H1 (cell line): ENCODE results near the gene SEC31A. TPM values are rescaled to one million over a fixed set of nuclear protein-coding genes. Genes with fewer than 3 reads are reported as not detected.

Experiments used
- CHD2 ChIP-seq: IDR thresholded peaks from 2 replicates; pipeline ENCODE4 v1.6.1; 2012; ENCODE audit warnings: low read length, improper control_type of control experiment
- CTBP2 ChIP-seq: IDR thresholded peaks from 2 replicates; pipeline ENCODE4 v1.7.0; 2011; ENCODE audit warnings: borderline replicate concordance, mild to moderate bottlenecking, moderate library complexity, mixed read lengths, low read length; ENCODE audit not compliant: insufficient read depth, insufficient read length
- JUND ChIP-seq: IDR thresholded peaks from 2 replicates; pipeline ENCODE4 v1.6.1; 2011; ENCODE audit warnings: mild to moderate bottlenecking, improper control_type of control experiment, low read length
- SP2 ChIP-seq: IDR thresholded peaks from 2 replicates; pipeline ENCODE4 v1.6.1; 2012; ENCODE audit warnings: mild to moderate bottlenecking, low read length, inconsistent platforms
- TEAD4 ChIP-seq: IDR thresholded peaks from 2 replicates; pipeline ENCODE4 v1.6.1; 2012; ENCODE audit warnings: low read depth, low read length, inconsistent platforms, mixed read lengths
- polyA plus RNA-seq, 7 experiments: library from polyadenylated mRNA; depleted of rRNA in 3 of 7; stranded (reverse) in 5 of 7; unstranded in 2 of 7; fragments of >200 nt in 5 of 7; fragments of 200-250 nt in 2 of 7; gene quantifications; 1 replicate in 5 of 7; 2 replicates in 1 of 7; 4 replicates in 1 of 7; pipeline versions ENCODE4 v1.2.1 to v1.2.3, GENCODE V29; 2011 to 2013; ENCODE audit warnings: missing spikeins in 2 of 7, mixed read lengths in 2 of 7
- total RNA-seq: library from RNA; stranded (reverse); fragmentation: NEBNext Ultra II Directional; extraction: Animal tissue kit (Norgen Biotek cat#: 25700); gene quantifications from 2 replicates; pipeline ENCODE4 v1.2.1, GENCODE V29; 2021

Gene SEC31A
- total and polyA plus RNA-seq, 2 of the 8 experiments (the other 6 are each of a cell fraction or from before 2014, with no cell fraction given) = 112 to 125 TPM

- no peak for TF ChIP-seq CHD2
- TF ChIP-seq JUND = no peak
- TF ChIP-seq CTBP2 = no peak
- no peak for TF ChIP-seq SP2
- TF ChIP-seq TEAD4 = no peak
Observed at GRCh38 chr4:82850684-82851083, 40.3 kb downstream of the SEC31A start (continued).
